ENCODE data around the gene SS18.

SS18 gene

GRCh38 chr18:26127786-26128185 lies 37.4 kb upstream of the SS18 start:
- TF ChIP-seq TAF1 (IDR thresholded peaks at IDR 0.05; ENCODE audit: borderline replicate concordance, insufficient read depth, low read length) (no peak), POLR2AphosphoS5 (IDR thresholded peaks at IDR 0.05; ENCODE audit: low read depth, low read length) (no peak), SIN3A (IDR thresholded peaks at IDR 0.05; ENCODE audit: borderline replicate concordance, insufficient read depth, low read length) (no peak)

- TF ChIP-seq SIN3A (IDR thresholded peaks at IDR 0.05; ENCODE audit: borderline replicate concordance, insufficient read depth, low read length), result no peak
- TF ChIP-seq TAF1 (IDR thresholded peaks at IDR 0.05; ENCODE audit: borderline replicate concordance, insufficient read depth, low read length), result no peak
- no peak for TF ChIP-seq REST (IDR thresholded peaks at IDR 0.05; ENCODE audit: insufficient read depth in 1 of 2, low read depth in 2 of 2, low read length in 2 of 2)
- TF ChIP-seq FOXP2 (optimal IDR thresholded peaks at IDR 0.05; ENCODE audit: borderline replicate concordance, extremely low read depth, extremely low read length, insufficient read depth), result no peak
- TF ChIP-seq POLR2AphosphoS5 (IDR thresholded peaks at IDR 0.05; ENCODE audit: low read depth, low read length), result no peak
Observed at GRCh38 chr18:26121476-26121875, 31.1 kb upstream of the SS18 start.

GRCh38 chr18:26119246-26119645 lies 28.8 kb upstream of the SS18 start:
- TF ChIP-seq SIN3A (IDR thresholded peaks at IDR 0.05; ENCODE audit: borderline replicate concordance, insufficient read depth, low read length), result no peak
- TF ChIP-seq FOXP2 (optimal IDR thresholded peaks at IDR 0.05; ENCODE audit: borderline replicate concordance, extremely low read depth, extremely low read length, insufficient read depth), result no peak
- TF ChIP-seq POLR2AphosphoS5 (IDR thresholded peaks at IDR 0.05; ENCODE audit: low read depth, low read length), result no peak
- no peak for TF ChIP-seq TAF1 (IDR thresholded peaks at IDR 0.05; ENCODE audit: borderline replicate concordance, insufficient read depth, low read length)
- no peak for TF ChIP-seq REST (IDR thresholded peaks at IDR 0.05; ENCODE audit: insufficient read depth in 1 of 2, low read depth in 2 of 2, low read length in 2 of 2)

GRCh38 chr18:26104035-26104434 lies 13.6 kb upstream of the SS18 start:
- TF ChIP-seq POLR2AphosphoS5 (IDR thresholded peaks at IDR 0.05; ENCODE audit: low read depth, low read length), result no peak
- TF ChIP-seq TAF1 (IDR thresholded peaks at IDR 0.05; ENCODE audit: borderline replicate concordance, insufficient read depth, low read length), result no peak
- TF ChIP-seq REST (IDR thresholded peaks at IDR 0.05; ENCODE audit: insufficient read depth in 1 of 2, low read depth in 2 of 2, low read length in 2 of 2), result no peak
- TF ChIP-seq FOXP2 (optimal IDR thresholded peaks at IDR 0.05; ENCODE audit: borderline replicate concordance, extremely low read depth, extremely low read length, insufficient read depth), result no peak
- TF ChIP-seq SIN3A (IDR thresholded peaks at IDR 0.05; ENCODE audit: borderline replicate concordance, insufficient read depth, low read length), result no peak

- TF ChIP-seq FOXP2 (optimal IDR thresholded peaks at IDR 0.05; ENCODE audit: borderline replicate concordance, extremely low read depth, extremely low read length, insufficient read depth), result no peak
- TF ChIP-seq SIN3A (IDR thresholded peaks at IDR 0.05; ENCODE audit: borderline replicate concordance, insufficient read depth, low read length), result no peak
- TF ChIP-seq POLR2AphosphoS5 (IDR thresholded peaks at IDR 0.05; ENCODE audit: low read depth, low read length), result no peak
- TF ChIP-seq REST (IDR thresholded peaks at IDR 0.05; ENCODE audit: insufficient read depth in 1 of 2, low read depth in 2 of 2, low read length in 2 of 2), result no peak
- no peak for TF ChIP-seq TAF1 (IDR thresholded peaks at IDR 0.05; ENCODE audit: borderline replicate concordance, insufficient read depth, low read length)
Observed at GRCh38 chr18:26103579-26103978, 13.2 kb upstream of the SS18 start.
